Body of pancreas (tissue), 4 donors: ENCODE measurements around the gene SEZ6L2. TPM values are rescaled to one million over a fixed set of nuclear protein-coding genes. Genes with fewer than 3 reads are reported as not detected.
A peak's percentile ranks its signal among the peaks of the same experiment; 100 is the strongest.

ENCODE experiments used
- ATAC-seq: fragments of 150-250 bp; one replicate; pipeline ENCODE4 v1.9.1; 2016
- DNase-seq, 4 donors: peaks; one replicate each; pipeline ENCODE4 v3.0.0-alpha.2; 2019
- H3K27ac ChIP-seq, 4 donors: fragments of 200-600 bp; sonication (generic); 1 replicate in 3 of 4; 2 replicates in 1 of 4; pipeline versions ENCODE4 v1.5.1 to v1.6.1; 2016 to 2019; ENCODE audit warnings: mild to moderate bottlenecking in 1 of 4, mixed read lengths in 1 of 4, moderate library complexity in 1 of 4
- H3K27me3 ChIP-seq, 2 donors: fragments of 200-600 bp; sonication (generic); one replicate each; pipeline ENCODE4 v1.6.0; 2016; ENCODE audit warnings: mild to moderate bottlenecking in 1 of 2
- H3K36me3 ChIP-seq, 2 donors: fragments of 200-600 bp; sonication (generic); replicated peaks in 1 of 2; 2 replicates each; pipeline ENCODE4 v1.5.1; 2016; ENCODE audit warnings: low read depth in 2 of 2; ENCODE audit not compliant: insufficient read depth in 1 of 2
- H3K4me1 ChIP-seq: fragments of 200-600 bp; sonication (generic); one replicate; pipeline ENCODE4 v1.6.0; 2016
- H3K4me3 ChIP-seq, 2 donors: fragments of 200-600 bp; sonication (generic); 1 replicate in 1 of 2; 2 replicates in 1 of 2; pipeline ENCODE4 v1.5.1; 2016 to 2019
- H3K9me3 ChIP-seq, 3 donors: fragments of 200-600 bp; sonication (generic); 1 replicate in 2 of 3; 2 replicates in 1 of 3; pipeline ENCODE4 v1.5.1; 2016
- CTCF ChIP-seq, 7 experiments: fragments of 450-650 bp in 4 of 7; fragments of 200-600 bp in 3 of 7; sonication (generic) in 3 of 7; IDR thresholded peaks; one replicate each; pipeline ENCODE4 v1.5.1; 2016 to 2019; ENCODE audit warnings: antibody characterized with exemption in 7 of 7
- POLR2A ChIP-seq, 3 donors: fragments of 450-650 bp; IDR thresholded peaks; one replicate each; pipeline ENCODE4 v1.6.1; 2016; ENCODE audit warnings: antibody characterized with exemption in 3 of 3, mild to moderate bottlenecking in 2 of 3
- WGBS, 2 donors: methylation state at CpG; one replicate each; pipeline ENCODE4 v1.1.5; 2017; 5-methylcytosine and 5-hydroxymethylcytosine counted together
- intact Hi-C: fragments of 100-400 bp; cut with DNase I; formaldehyde crosslinking; loops from one replicate; pipeline ENCODE4 v1.15.1; 2023
- total RNA-seq, 2 donors: library from RNA; depleted of rRNA; stranded (reverse); fragments of >200 nt; gene quantifications; one replicate each; pipeline ENCODE4 v1.1.0, GENCODE V29; 2016

Gene SEZ6L2
- total RNA-seq, 2 donors from 2014 or later: 19.2 to 28.3 TPM

- Histone ChIP-seq H3K27ac (peak overlapping the region in 3 of 4 donors; percentile 94 to 97 (median 96)), H3K36me3 (peaks cover 0 to 5% of the 10 kb centered on the region in 2 donors), H3K9me3 (no peaks in the 10 kb centered on the region), H3K4me1 (peaks cover 29% of the 10 kb centered on the region), H3K27me3 (no peaks in the 10 kb centered on the region), H3K4me3 (no peak overlapping the region)
- TF ChIP-seq CTCF (IDR thresholded peaks at IDR 0.05): no peak
- TF ChIP-seq POLR2A (IDR thresholded peaks at IDR 0.05): no peak
- no peak for DNase-seq
- ATAC-seq: no peak
- WGBS, 2 donors: 28 to 41% methylated on average over 13 to 16 of the region's 16 CpGs
- intact Hi-C loops: no loop called here
Measured at GRCh38 chr16:29863669-29863984, 35.7 kb downstream of the SEZ6L2 start.

- Histone ChIP-seq H3K4me3 (peak within 1 kb of the TSS; percentile 91 to 99), H3K9me3 (no peaks in the 10 kb centered on the region), H3K27me3 (no peaks in the 10 kb centered on the region), H3K36me3 (peaks cover 0 to 5% of the 10 kb centered on the region in 2 donors), H3K4me1 (peaks cover 33% of the 10 kb centered on the region), H3K27ac (peak within 1 kb of the TSS; percentile 88 to 97 (median 95))
- peak; percentile 94 to 97 (median 96) for DNase-seq
- intact Hi-C loops: no loop called here
- TF ChIP-seq CTCF (IDR thresholded peaks at IDR 0.05): peak; percentile 11 to 85 (median 59)
- TF ChIP-seq POLR2A (IDR thresholded peaks at IDR 0.05): peak; percentile 9 to 58 (median 49)
- 0% methylated on average over 31 to 56 of the region's 57 CpGs for WGBS, 2 donors
- peak; percentile 97 for ATAC-seq
Measured at GRCh38 chr16:29862884-29863668, 36.3 kb downstream of the SEZ6L2 start, which contains the start of gene CDIPT. CDIPT (minus strand) TSS chr16:29863226; CDS start chr16:29862857, 369 bp downstream.

- H3K4me3 ChIP-seq: peak overlapping the region; percentile 91 to 99
- H3K27ac ChIP-seq: peak overlapping the region; percentile 88 to 97 (median 95)
- TF ChIP-seq CTCF (IDR thresholded peaks at IDR 0.05) (peak in 3 of 7 experiments; percentile 5 to 14 (median 8)), POLR2A (IDR thresholded peaks at IDR 0.05) (no peak)
- H3K36me3 ChIP-seq: peaks cover 0 to 5% of the 10 kb centered on the region in 2 donors
- DNase-seq (peak in 2 of 4 donors; percentile 30 to 52), ATAC-seq (no peak)
- no peaks in the 10 kb centered on the region for H3K9me3 ChIP-seq
- peaks cover 33% of the 10 kb centered on the region for H3K4me1 ChIP-seq
- intact Hi-C loops: no loop called here
- 1 to 3% methylated on average over 11 to 27 of the region's 27 CpGs for WGBS, 2 donors
- H3K27me3 ChIP-seq: no peaks in the 10 kb centered on the region
Measured at GRCh38 chr16:29862383-29862883, 36.9 kb downstream of the SEZ6L2 start.

- Histone ChIP-seq H3K4me3 (no peak overlapping the region), H3K9me3 (no peaks in the 10 kb centered on the region), H3K27ac (no peak overlapping the region), H3K4me1 (peaks cover 33% of the 10 kb centered on the region), H3K36me3 (peaks cover 0 to 5% of the 10 kb centered on the region in 2 donors), H3K27me3 (no peaks in the 10 kb centered on the region)
- no peak for ATAC-seq
- DNase-seq: no peak
- intact Hi-C loops: no loop called here
- TF ChIP-seq POLR2A (IDR thresholded peaks at IDR 0.05) (no peak), CTCF (IDR thresholded peaks at IDR 0.05) (no peak)
- 87 to 89% methylated on average over 6 to 9 of the region's 9 CpGs for WGBS, 2 donors
Measured at GRCh38 chr16:29860218-29860617, 39.1 kb downstream of the SEZ6L2 start.
